Stomach (tissue), 4 donors: Measurements from ENCODE around the gene BBS7.

Experiments
- POLR2A ChIP-seq, 4 donors: fragments of 450-650 bp; IDR thresholded peaks; one replicate each; pipeline ENCODE4 v1.6.1; 2016; ENCODE audit warnings: antibody characterized with exemption in 4 of 4, control low read depth in 2 of 4, mild to moderate bottlenecking in 1 of 4, moderate library complexity in 1 of 4
- POLR2AphosphoS5 ChIP-seq, 3 donors: sonication (generic); formaldehyde crosslinking; IDR thresholded peaks; one replicate each; pipeline ENCODE4 v1.6.1; 2016; ENCODE audit warnings: antibody characterized with exemption in 3 of 3
- TF ChIP-seq, protein P1 (sequence below), 7 experiments: fragments of 450-650 bp in 4 of 7; fragments of 200-600 bp in 3 of 7; sonication (generic) in 3 of 7; IDR thresholded peaks; one replicate each; pipeline ENCODE4 v1.5.1; 2016 to 2019; ENCODE audit warnings: antibody characterized with exemption in 7 of 7, control low read depth in 2 of 7, mild to moderate bottlenecking in 1 of 7

- TF ChIP-seq, protein P1, sequence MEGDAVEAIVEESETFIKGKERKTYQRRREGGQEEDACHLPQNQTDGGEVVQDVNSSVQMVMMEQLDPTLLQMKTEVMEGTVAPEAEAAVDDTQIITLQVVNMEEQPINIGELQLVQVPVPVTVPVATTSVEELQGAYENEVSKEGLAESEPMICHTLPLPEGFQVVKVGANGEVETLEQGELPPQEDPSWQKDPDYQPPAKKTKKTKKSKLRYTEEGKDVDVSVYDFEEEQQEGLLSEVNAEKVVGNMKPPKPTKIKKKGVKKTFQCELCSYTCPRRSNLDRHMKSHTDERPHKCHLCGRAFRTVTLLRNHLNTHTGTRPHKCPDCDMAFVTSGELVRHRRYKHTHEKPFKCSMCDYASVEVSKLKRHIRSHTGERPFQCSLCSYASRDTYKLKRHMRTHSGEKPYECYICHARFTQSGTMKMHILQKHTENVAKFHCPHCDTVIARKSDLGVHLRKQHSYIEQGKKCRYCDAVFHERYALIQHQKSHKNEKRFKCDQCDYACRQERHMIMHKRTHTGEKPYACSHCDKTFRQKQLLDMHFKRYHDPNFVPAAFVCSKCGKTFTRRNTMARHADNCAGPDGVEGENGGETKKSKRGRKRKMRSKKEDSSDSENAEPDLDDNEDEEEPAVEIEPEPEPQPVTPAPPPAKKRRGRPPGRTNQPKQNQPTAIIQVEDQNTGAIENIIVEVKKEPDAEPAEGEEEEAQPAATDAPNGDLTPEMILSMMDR (IDR thresholded peaks at IDR 0.05): no peak
- TF ChIP-seq POLR2AphosphoS5 (IDR thresholded peaks at IDR 0.05): no peak
- no peak for TF ChIP-seq POLR2A (IDR thresholded peaks at IDR 0.05)
These were observed 3.3 kb upstream of the BBS7 start for GRCh38 chr4:121873604-121874003.
